GM19438 (cell line): ENCODE results near the gene CEACAM16.
"Not testable (repeated sequence)": the region's sequence is repeated elsewhere in the genome, so short reads cannot be mapped to it uniquely, and the experiment has no call there.

Experiments used
- ATAC-seq: cut with Tn5 transposase; IDR thresholded peaks from one replicate; pipeline ENCODE4 v1.9.1; 2021; ENCODE audit warnings: low read depth; ENCODE audit not compliant: unreplicated experiment

Gene CEACAM16

DNA sequence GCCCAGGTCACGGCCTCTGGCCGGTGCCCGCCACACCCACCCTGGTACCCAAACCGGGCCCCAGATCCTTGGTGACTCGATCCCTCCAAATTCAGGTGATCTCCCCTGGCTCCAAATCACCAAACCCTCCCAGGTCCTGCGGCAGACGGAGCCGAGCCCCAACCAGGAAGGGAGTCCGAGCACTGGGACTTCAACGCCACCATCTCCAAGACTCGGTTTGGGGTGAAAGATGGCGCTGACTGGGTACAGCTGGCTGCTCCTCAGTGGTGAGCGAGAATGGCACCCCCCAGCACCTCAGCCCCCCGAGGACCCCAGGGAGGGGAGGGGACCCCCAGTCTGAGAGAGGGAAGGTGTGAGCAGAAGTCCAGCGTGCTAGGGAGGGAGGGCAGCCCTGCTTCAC, 2.3 kb downstream of the CEACAM16 start:
- ATAC-seq, result no peak

DNA sequence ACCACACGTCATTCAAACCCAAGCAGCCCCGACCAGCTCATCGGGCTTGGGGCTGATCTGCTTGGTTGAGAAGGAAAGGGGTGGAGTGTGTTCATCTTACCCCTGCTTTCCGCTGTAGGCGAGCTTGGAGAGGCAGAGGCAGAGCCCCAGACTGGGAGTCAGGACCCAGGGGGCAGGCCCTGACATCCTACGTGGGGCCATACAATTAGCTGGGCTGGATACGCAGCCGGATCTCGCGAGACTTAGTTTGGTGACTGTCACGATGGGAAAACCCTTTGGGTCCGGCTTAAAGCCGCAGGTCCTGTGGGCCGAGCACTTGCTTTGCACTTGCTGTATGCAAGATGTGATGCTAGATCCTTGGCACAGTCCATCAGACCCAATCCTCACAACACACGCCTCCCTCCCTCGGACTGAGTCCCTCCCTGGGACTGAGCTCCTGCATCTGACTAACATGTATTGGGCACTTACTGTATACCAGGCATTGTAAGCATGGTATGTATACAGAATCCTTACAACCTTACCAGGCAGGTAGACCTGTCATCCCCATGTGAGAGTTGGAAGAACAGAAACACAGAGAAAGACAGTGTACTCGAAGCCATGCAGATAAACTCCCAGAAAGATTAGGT, 3.7 kb downstream of the CEACAM16 start:
- no peak for ATAC-seq

- ATAC-seq, result no peak
Measured at GRCh38 chr19:44703336-44704078, 4.6 kb downstream of the CEACAM16 start.

DNA sequence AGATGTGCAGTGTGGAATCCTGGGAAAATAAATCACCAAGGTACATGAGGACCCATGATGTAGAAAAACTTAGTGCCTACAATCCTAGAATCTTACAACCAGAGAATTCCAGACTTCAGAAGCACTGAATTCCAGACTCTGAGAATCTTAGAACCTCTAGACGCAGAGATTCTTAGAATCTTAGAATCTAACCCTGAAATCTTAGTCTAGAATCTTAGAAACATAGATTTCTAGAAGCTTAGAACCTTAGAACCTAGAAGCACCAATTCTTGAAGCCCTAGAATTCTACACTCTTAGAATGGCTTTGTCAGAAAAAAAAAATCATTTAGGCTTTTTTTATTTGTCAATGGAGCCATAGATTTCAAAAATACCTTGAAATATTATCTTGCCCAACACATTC, 6.0 kb downstream of the CEACAM16 start:
- ATAC-seq, result no peak

DNA sequence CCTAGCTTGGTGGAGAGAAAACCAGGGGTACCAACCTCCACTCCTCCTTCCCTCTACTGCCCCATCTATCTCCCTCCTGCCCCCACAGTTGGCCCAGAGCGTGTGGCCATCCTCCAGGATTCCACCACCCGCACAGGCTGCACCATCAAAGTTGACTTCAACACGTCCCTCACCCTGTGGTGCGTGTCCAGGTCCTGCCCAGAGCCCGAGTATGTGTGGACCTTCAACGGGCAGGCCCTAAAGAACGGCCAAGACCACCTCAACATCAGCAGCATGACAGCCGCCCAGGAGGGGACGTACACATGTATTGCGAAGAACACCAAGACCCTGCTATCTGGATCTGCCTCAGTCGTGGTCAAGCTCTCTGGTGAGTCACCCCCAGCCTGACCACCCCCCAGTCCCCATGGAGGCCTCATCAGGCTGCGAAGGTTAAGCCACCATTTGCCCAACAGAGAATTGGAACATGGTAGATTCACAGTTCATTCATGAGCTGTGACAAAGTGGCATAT, 6.6 kb downstream of the CEACAM16 start:
- ATAC-seq, result no peak

DNA sequence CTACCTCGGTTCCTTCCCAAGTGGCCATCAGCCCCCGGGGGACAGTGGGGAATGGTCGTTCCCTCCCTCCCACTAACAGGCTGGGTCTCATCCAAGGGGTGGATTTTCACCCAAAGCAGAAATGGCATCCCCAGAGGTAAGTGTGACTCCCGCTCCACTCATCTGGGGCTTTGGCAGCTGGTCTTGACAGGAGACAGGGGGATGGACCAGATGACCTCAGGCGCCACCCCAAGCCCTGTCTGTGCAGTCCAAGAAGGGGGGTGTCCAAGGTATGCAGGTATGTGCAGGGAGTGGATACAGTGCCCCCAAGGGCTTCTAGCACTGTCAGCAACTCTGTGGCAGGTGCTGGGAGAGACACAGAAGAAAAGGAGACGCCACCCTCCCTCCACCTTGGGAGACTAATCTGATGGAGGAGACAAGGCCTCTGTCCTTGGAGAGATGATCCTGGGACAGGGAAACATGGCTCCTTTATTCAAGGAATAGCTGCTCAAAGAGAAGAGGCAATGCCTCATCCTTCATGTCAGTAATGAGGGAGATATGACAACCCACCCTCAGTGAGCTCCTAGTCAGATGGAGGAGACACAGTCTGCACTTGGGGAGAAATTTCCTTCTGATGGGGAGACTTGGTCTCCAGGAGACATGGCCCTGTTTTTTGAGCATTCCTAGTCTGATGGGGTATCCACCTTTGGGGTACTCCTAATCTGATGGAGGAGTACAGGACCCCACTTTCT, 7.7 kb downstream of the CEACAM16 start:
- ATAC-seq, result no peak

- no peak for ATAC-seq
Measured at GRCh38 chr19:44707794-44708193, 8.8 kb downstream of the CEACAM16 start.

GRCh38 chr19:44708940-44709339, 10.0 kb downstream of the CEACAM16 start:
- ATAC-seq, result no peak

- not testable (repeated sequence) for ATAC-seq
Measured at GRCh38 chr19:44709434-44710266, 10.7 kb downstream of the CEACAM16 start.

DNA sequence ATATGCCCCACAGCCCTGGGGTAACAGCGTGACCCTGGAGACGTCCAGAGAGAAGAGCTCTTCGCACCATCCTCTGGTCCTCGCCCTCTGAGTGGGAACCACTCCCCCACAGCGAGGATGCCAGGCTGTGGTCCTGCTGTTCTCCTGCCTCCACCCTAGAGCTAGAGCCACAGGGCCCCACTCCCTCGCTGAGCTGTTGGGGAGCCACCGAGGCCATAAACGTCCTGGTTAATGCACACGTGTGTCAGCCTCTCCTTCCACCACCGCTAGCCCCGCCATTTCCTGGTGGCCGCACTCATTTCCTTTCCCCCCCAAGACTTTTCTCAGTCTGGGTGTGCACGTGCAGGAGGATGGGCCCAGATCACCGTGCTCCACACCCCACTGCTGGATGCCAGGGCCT, 11.5 kb downstream of the CEACAM16 start:
- no peak for ATAC-seq

GRCh38 chr19:44712864-44713515, 14.0 kb downstream of the CEACAM16 start:
- ATAC-seq, result no peak

- no peak for ATAC-seq
Measured at GRCh38 chr19:44714597-44715169, 15.7 kb downstream of the CEACAM16 start.

- no peak for ATAC-seq
Measured at GRCh38 chr19:44717603-44718002, 18.7 kb downstream of the CEACAM16 start.

GRCh38 chr19:44718441-44719261, 19.7 kb downstream of the CEACAM16 start:
- ATAC-seq, result no peak

DNA sequence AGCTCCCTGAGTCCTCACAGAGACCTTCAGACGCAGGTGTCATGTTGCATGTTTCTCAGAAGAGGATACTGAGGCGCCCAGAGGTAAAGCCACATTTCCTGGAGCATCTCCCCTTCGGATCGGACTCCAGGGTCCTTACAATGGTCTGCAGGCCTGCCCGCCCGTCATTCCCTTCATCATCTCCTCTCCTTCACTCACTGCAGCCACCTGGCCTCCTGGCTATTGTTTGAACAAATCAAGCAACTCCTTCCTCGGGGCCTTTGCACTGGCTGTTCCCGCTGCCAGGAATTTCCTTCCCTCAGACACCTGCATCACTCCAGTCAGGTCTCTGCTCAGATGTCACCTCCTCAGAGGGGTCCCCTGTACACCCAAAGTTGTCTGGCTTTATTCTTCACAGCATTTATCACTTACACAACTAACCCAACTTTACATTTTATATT, 20.3 kb downstream of the CEACAM16 start:
- no peak for ATAC-seq

DNA sequence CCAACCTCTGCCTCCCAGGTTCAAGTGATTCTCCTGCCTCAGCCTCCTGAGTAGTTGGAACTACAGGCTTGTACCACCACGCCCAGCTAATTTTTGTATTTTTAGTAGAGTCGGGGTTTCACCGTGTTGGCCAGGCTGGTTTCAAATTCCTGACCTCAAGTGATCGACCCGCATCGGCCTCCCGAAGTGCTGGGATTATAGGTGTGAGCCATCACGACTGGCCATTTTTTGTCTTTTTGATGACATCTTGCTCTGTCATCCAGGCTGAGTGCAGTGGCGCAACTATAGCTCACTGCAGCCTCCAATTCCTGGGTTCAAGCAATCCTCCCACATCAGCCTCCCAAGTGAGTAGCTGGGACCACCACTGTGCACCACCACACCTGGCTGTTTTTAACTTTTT, 21.4 kb downstream of the CEACAM16 start:
- not testable (repeated sequence) for ATAC-seq

DNA sequence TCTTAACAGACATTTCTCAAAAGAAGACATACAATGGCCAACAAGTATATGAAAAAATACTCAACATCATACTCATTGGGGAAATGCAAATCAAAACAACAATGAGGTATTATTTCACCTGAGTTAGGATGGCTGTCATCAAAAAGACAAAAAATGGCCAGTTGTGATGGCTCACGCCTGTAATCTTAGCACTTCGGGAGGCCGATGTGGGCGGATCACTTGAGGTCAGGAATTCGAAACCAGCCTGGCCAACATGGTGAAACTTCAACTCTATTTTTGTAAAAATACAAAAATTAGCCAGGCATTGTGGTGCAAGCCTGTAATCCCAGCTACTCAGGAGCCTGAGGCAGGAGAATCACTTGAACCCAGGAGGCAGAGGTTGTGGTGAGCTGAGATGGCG, 22.0 kb downstream of the CEACAM16 start:
- ATAC-seq, result no peak

GRCh38 chr19:44721369-44721768, 22.4 kb downstream of the CEACAM16 start:
- ATAC-seq, result not testable (repeated sequence)
